A549 (cell line): Measurements from ENCODE around the gene MRPL34. TPM values are rescaled to one million over a fixed set of nuclear protein-coding genes. Genes with fewer than 3 reads are reported as not detected.
A peak's percentile ranks its signal among the peaks of the same experiment; 100 is the strongest.

Experiments used
- ATAC-seq, 2 experiments: fragments of 200-7000 bp in 1 of 2; fragments of >200 bp in 1 of 2; cut with Nextera tagmentation in 1 of 2; cut with Tn5 transposase in 1 of 2; 3 replicates each; pipeline versions ENCODE4 v1.8.0 to v1.9.1; 2018 to 2020; ENCODE audit warnings: mild to moderate bottlenecking in 1 of 2, moderate library complexity in 1 of 2
- CTCF ChIA-PET: fragments of 300-600 bp; sonication (Branson Sonifier 250); formaldehyde crosslinking; extraction: SDS; loops from one replicate; lab custom pipeline; 2021; ENCODE audit warnings: antibody characterized with exemption, inconsistent platforms; lab: Yijun Ruan, JAX
- POLR2A ChIA-PET: fragments of 350-600 bp; formaldehyde crosslinking; extraction: SDS; loops from one replicate; lab custom pipeline; 2021; ENCODE audit warnings: antibody characterized with exemption, inconsistent platforms; lab: Yijun Ruan, JAX
- DNase-seq, 2 experiments: peaks; one replicate each; pipeline versions ENCODE4 v3.0.0 to v3.0.0-alpha.2; 2011 to 2016; ENCODE audit warnings: low read depth in 1 of 2, low spot score in 1 of 2
- FAIRE-seq: peaks from 2 replicates; lab custom pipeline; 2011; peaks lifted over from hg19 to GRCh38; lab: Jason Lieb, UNC
- H3K27ac ChIP-seq, 2 experiments: fragments of >200 bp; sonication (Bioruptor Twin); formaldehyde crosslinking; 3 replicates each; pipeline ENCODE4 v1.5.1; 2016 to 2017
- H3K4me1 ChIP-seq: fragments of >200 bp; sonication (Bioruptor Twin); formaldehyde crosslinking; 3 replicates; pipeline ENCODE4 v1.6.1; 2016
- H3K4me2 ChIP-seq: fragments of >200 bp; sonication (Bioruptor Twin); formaldehyde crosslinking; 3 replicates; pipeline ENCODE4 v1.6.1; 2016
- H3K4me3 ChIP-seq: fragments of >200 bp; sonication (Bioruptor Twin); formaldehyde crosslinking; 3 replicates; pipeline ENCODE4 v1.5.1; 2016
- H3K9me3 ChIP-seq: fragments of >200 bp; sonication (Bioruptor Twin); formaldehyde crosslinking; 3 replicates; pipeline ENCODE4 v1.6.1; 2016
- CHD2 ChIP-seq: fragments of 150-350 bp; IDR thresholded peaks from 2 replicates; pipeline ENCODE4 v1.6.1; 2014; ENCODE audit warnings: low read length; ENCODE audit not compliant: partially characterized antibody
- CHD4 ChIP-seq: fragments of 200-600 bp; sonication (generic); IDR thresholded peaks from 2 replicates; pipeline ENCODE4 v1.6.1; 2016; ENCODE audit warnings: antibody characterized with exemption, mild to moderate bottlenecking, borderline replicate concordance
- EHMT2 ChIP-seq: fragments of 200-600 bp; sonication (generic); IDR thresholded peaks from 2 replicates; pipeline ENCODE4 v1.6.1; 2016; ENCODE audit warnings: antibody characterized with exemption, low read depth, mild to moderate bottlenecking, moderate library complexity
- ESRRA ChIP-seq: fragments of 150-350 bp; IDR thresholded peaks from 2 replicates; pipeline ENCODE4 v1.6.1; 2014; ENCODE audit warnings: mild to moderate bottlenecking, low read length, borderline replicate concordance
- FOSL2 ChIP-seq, 2 experiments: fragments of 450-650 bp in 1 of 2; fragments of >200 bp in 1 of 2; sonication (Bioruptor Twin) in 1 of 2; formaldehyde crosslinking; IDR thresholded peaks; 2 replicates each; pipeline versions ENCODE4 v1.5.0 to v1.6.1; 2016 to 2020; ENCODE audit warnings: mild to moderate bottlenecking in 1 of 2, moderate library complexity in 1 of 2
- HEYL ChIP-seq: fragments of 250-450 bp; sonication (Bioruptor Pico); IDR thresholded peaks from 2 replicates; pipeline ENCODE4 v1.8.0; 2021; ENCODE audit warnings: mild to moderate bottlenecking, moderate library complexity
- HOXA7 ChIP-seq: fragments of 250-450 bp; sonication (Bioruptor Pico); IDR thresholded peaks from 2 replicates; pipeline ENCODE4 v1.5.0; 2020; ENCODE audit warnings: mild to moderate bottlenecking, moderate library complexity
- JUN ChIP-seq, 2 experiments: fragments of >200 bp; sonication (Bioruptor Twin); formaldehyde crosslinking; IDR thresholded peaks; 2 replicates in 1 of 2; 3 replicates in 1 of 2; pipeline ENCODE4 v1.6.1; 2016 to 2017
- JUNB ChIP-seq: fragments of >200 bp; sonication (Bioruptor Twin); formaldehyde crosslinking; IDR thresholded peaks from 2 replicates; pipeline ENCODE4 v1.6.1; 2016
- KDM1A ChIP-seq: fragments of 200-600 bp; sonication (generic); IDR thresholded peaks from 2 replicates; pipeline ENCODE4 v1.6.1; 2016; ENCODE audit warnings: low read depth, mild to moderate bottlenecking
- KDM5A ChIP-seq: fragments of 200-600 bp; sonication (generic); IDR thresholded peaks from 2 replicates; pipeline ENCODE4 v1.6.1; 2016; ENCODE audit warnings: antibody characterized with exemption, mild to moderate bottlenecking
- MAFK ChIP-seq: fragments of 450-650 bp; IDR thresholded peaks from 2 replicates; pipeline ENCODE4 v1.6.1; 2014; ENCODE audit not compliant: partially characterized antibody
- MAX ChIP-seq: IDR thresholded peaks from 2 replicates; pipeline ENCODE4 v1.6.1; 2012
- MAZ ChIP-seq: fragments of 150-350 bp; IDR thresholded peaks from 2 replicates; pipeline ENCODE4 v1.6.1; 2014; ENCODE audit warnings: antibody characterized with exemption, low read depth, low read length, borderline replicate concordance
- NFE2L2 ChIP-seq: fragments of 150-350 bp; conservative IDR thresholded peaks from 2 replicates; pipeline ENCODE4 v1.6.1; 2014; ENCODE audit warnings: low read length
- PBX3 ChIP-seq: IDR thresholded peaks from 2 replicates; pipeline ENCODE4 v1.6.1; 2012
- RAD21 ChIP-seq, 2 experiments: fragments of >200 bp in 1 of 2; sonication (Bioruptor Twin) in 1 of 2; formaldehyde crosslinking in 1 of 2; IDR thresholded peaks in 1 of 2; conservative IDR thresholded peaks in 1 of 2; 2 replicates in 1 of 2; 3 replicates in 1 of 2; pipeline ENCODE4 v1.6.1; 2012 to 2018; ENCODE audit warnings: inconsistent platforms in 1 of 2
- RARB ChIP-seq: fragments of 250-450 bp; sonication (Bioruptor Pico); IDR thresholded peaks from 2 replicates; pipeline ENCODE4 v1.8.0; 2021; ENCODE audit warnings: mild to moderate bottlenecking, moderate library complexity
- RFX5 ChIP-seq: fragments of 450-650 bp; IDR thresholded peaks from 2 replicates; pipeline ENCODE4 v1.7.1; 2014; ENCODE audit warnings: antibody characterized with exemption, mild to moderate bottlenecking, moderate library complexity
- RNF2 ChIP-seq: fragments of 200-600 bp; sonication (generic); IDR thresholded peaks from 2 replicates; pipeline ENCODE4 v1.6.1; 2016; ENCODE audit warnings: low read depth, mild to moderate bottlenecking, antibody characterized with exemption, moderate library complexity, borderline replicate concordance
- SMC3 ChIP-seq: fragments of >200 bp; sonication (Bioruptor Twin); formaldehyde crosslinking; IDR thresholded peaks from 3 replicates; pipeline ENCODE4 v1.6.1; 2018; ENCODE audit warnings: inconsistent platforms
- TFCP2L1 ChIP-seq: fragments of 250-450 bp; sonication (Bioruptor Pico); IDR thresholded peaks from 2 replicates; pipeline ENCODE4 v1.5.0; 2021; ENCODE audit warnings: mild to moderate bottlenecking
- TP53 ChIP-seq: fragments of 250-450 bp; sonication (Bioruptor Pico); IDR thresholded peaks from 2 replicates; pipeline ENCODE4 v1.5.0; 2021; ENCODE audit warnings: mild to moderate bottlenecking, moderate library complexity
- WGBS: methylation state at CpG from one replicate; pipeline ENCODE4 v1.1.6; 2017; ENCODE audit errors: missing lambda C conversion rate; 5-methylcytosine and 5-hydroxymethylcytosine counted together
- polyA plus RNA-seq, 4 experiments: library from polyadenylated mRNA; depleted of rRNA in 3 of 4; stranded (reverse); fragments of >200 nt; fragmentation: RNase III in 1 of 4; extraction: RNeasy Plus Mini Kit Qiagen cat#74134 plus additional on column Dnase treatment in 1 of 4; gene quantifications; 2 replicates in 3 of 4; 3 replicates in 1 of 4; pipeline ENCODE4 v1.2.3, GENCODE V29; 2011 to 2017
- TF ChIP-seq, protein P1 (sequence below): fragments of >200 bp; sonication (Bioruptor Twin); formaldehyde crosslinking; IDR thresholded peaks from 2 replicates; pipeline ENCODE4 v1.6.1; 2016
- TF ChIP-seq, protein P2 (sequence below): IDR thresholded peaks from 2 replicates; pipeline ENCODE4 v1.6.1; 2012; ENCODE audit warnings: low read depth, borderline replicate concordance
- TF ChIP-seq, protein P3 (sequence below): fragments of >200 bp; sonication (Bioruptor Twin); formaldehyde crosslinking; IDR thresholded peaks from 3 replicates; pipeline ENCODE4 v1.5.1; 2016

The MRPL34 gene
- polyA plus RNA-seq, 2 of the 4 experiments (the other 2 are of a cell fraction) = 28.1 to 56.1 TPM

GRCh38 chr19:17341386-17341785 lies 35.7 kb downstream of the MRPL34 start:
- no peak for FAIRE-seq
- TF ChIP-seq NFE2L2 (no peak), MAZ (no peak), HEYL (CRISPR knock-in tag) (no peak), TFCP2L1 (CRISPR knock-in tag) (no peak), JUNB (no peak), TP53 (CRISPR knock-in tag) (no peak), KDM5A (no peak)
- TF ChIP-seq, protein P1, sequence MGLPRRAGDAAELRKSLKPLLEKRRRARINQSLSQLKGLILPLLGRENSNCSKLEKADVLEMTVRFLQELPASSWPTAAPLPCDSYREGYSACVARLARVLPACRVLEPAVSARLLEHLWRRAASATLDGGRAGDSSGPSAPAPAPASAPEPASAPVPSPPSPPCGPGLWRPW = no peak
- TF ChIP-seq, protein P2, sequence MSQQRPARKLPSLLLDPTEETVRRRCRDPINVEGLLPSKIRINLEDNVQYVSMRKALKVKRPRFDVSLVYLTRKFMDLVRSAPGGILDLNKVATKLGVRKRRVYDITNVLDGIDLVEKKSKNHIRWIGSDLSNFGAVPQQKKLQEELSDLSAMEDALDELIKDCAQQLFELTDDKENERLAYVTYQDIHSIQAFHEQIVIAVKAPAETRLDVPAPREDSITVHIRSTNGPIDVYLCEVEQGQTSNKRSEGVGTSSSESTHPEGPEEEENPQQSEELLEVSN = no peak
- TF ChIP-seq, all 56 proteins: peak for 0
- Histone ChIP-seq H3K9me3 (no peaks in the 10 kb centered on the region), H3K4me1 (peaks cover 15% of the 10 kb centered on the region; the same call in 2 of the 3 replicates), H3K4me3 (no peak overlapping the region), H3K27ac (no peak overlapping the region), H3K4me2 (no peak overlapping the region)
- CTCF ChIA-PET = interaction anchor here (10.8 kb wide), 1 partner anchor 46 kb away, joined by 111 read pairs; no protein-coding TSS in a partner anchor
- DNase-seq = no peak
- POLR2A ChIA-PET = no interaction called here
- ATAC-seq = no peak
- WGBS = 93% methylated on average over 8 of the region's 15 CpGs

DNA sequence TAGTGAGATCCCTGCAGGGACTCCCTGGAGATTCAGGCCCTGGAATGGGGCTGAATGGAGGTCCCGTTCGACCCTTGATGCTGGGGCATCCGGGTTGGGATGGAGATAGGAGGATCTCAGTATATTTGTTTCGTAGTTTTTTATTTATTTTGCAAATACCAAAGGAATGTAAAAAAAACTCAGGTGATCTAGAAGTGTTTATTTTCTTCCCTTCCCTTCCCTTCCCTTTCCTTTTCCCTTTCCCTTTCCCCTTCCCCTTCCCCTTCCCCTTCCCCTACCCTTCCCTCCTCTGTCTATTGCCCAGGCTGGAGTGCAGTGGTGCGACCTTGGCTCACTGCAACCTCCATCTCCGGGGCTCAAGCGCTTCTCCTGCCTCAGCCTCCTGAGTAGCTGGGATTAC lies 36.2 kb downstream of the MRPL34 start:
- ChIA-PET CTCF (interaction anchor here (1.2 to 10.8 kb wide), 2 partner anchors 9 to 46 kb away, joined by 4 to 111 read pairs; no protein-coding TSS in a partner anchor), POLR2A (no interaction called here)
- Histone ChIP-seq H3K4me2 (no peak overlapping the region), H3K27ac (no peak overlapping the region), H3K4me3 (no peak overlapping the region), H3K4me1 (peaks cover 15% of the 10 kb centered on the region; the same call in 2 of the 3 replicates)
- ATAC-seq = no peak
- WGBS = 84% methylated on average over 7 of the region's 7 CpGs
- no peak for FAIRE-seq
- DNase-seq = no peak
- no peak for TF ChIP-seq RNF2
- no peak for TF ChIP-seq JUN (IDR thresholded peaks at IDR 0.05)
- TF ChIP-seq RAD21 (conservative IDR thresholded peaks at IDR 0.05 in 1 of 2, IDR thresholded peaks at IDR 0.05 in 1 of 2) = no peak
- no peak for TF ChIP-seq KDM1A
- TF ChIP-seq CHD2 = no peak
- TF ChIP-seq, all 56 proteins: peak for 0
- no peaks in the 10 kb centered on the region for H3K9me3 ChIP-seq

DNA sequence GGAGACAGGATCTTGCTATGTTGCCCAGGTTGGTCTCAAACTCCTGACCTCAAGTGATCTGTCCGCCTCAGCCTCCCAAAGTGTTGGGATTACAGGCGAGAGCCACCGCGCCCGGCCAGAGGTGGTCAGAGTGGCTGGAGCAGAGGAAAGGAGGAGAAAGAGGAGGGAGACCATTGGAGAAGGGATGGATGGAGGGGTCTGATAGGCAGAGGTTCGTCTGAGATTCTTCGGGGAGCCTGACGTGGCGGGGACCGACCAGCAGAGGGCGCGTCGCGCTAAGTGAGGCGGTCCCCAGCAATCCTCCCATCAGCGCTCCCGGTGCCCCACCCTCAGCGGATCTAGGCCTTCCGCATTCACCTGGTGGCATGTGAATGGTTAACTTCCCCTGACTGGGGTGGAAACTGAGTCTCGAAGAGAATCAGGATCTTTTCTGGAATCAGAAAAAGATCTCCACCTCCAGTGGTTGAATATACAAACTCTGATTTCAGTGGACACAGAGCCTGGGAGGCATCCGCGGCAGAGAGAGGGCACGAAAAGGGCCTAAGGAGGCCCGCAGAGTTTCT lies 40.5 kb downstream of the MRPL34 start:
- no peak overlapping the region for H3K4me2 ChIP-seq
- H3K27ac ChIP-seq = peak overlapping the region in 1 of 2 experiments; percentile 54; a peak in 3 of 6 replicates
- TF ChIP-seq TFCP2L1 (CRISPR knock-in tag) (no peak), ESRRA (no peak), FOSL2 (IDR thresholded peaks at IDR 0.05) (no peak), FOSL2 (CRISPR knock-in tag; IDR thresholded peaks at IDR 0.05) (no peak), RFX5 (no peak), PBX3 (no peak), MAFK (no peak), MAX (no peak), CHD4 (no peak), EHMT2 (no peak), MAZ (no peak), HOXA7 (no peak), RAD21 (conservative IDR thresholded peaks at IDR 0.05 in 1 of 2, IDR thresholded peaks at IDR 0.05 in 1 of 2) (peak; percentile 70 to 78), RARB (CRISPR knock-in tag) (no peak), SMC3 (peak; percentile 90)
- TF ChIP-seq, protein P2 = no peak
- TF ChIP-seq, protein P1 = no peak
- TF ChIP-seq, protein P3, sequence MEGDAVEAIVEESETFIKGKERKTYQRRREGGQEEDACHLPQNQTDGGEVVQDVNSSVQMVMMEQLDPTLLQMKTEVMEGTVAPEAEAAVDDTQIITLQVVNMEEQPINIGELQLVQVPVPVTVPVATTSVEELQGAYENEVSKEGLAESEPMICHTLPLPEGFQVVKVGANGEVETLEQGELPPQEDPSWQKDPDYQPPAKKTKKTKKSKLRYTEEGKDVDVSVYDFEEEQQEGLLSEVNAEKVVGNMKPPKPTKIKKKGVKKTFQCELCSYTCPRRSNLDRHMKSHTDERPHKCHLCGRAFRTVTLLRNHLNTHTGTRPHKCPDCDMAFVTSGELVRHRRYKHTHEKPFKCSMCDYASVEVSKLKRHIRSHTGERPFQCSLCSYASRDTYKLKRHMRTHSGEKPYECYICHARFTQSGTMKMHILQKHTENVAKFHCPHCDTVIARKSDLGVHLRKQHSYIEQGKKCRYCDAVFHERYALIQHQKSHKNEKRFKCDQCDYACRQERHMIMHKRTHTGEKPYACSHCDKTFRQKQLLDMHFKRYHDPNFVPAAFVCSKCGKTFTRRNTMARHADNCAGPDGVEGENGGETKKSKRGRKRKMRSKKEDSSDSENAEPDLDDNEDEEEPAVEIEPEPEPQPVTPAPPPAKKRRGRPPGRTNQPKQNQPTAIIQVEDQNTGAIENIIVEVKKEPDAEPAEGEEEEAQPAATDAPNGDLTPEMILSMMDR = peak; percentile 82
- TF ChIP-seq, all 56 proteins: peak for 3
- Histone ChIP-seq H3K4me3 (no peak overlapping the region), H3K4me1 (peaks cover 7% of the 10 kb centered on the region), H3K9me3 (no peaks in the 10 kb centered on the region)
- DNase-seq (peak; percentile 58 to 67), FAIRE-seq (no peak), ATAC-seq (peak; percentile 84 to 95)
- ChIA-PET POLR2A (no interaction called here), CTCF (interaction anchor here (0.7 to 10.8 kb wide), 8 partner anchors 8 to 470 kb away, joined by 3 to 111 read pairs (median 3); partner anchors contain the start of gene MRPL34)
- 20% methylated on average over 16 of the region's 24 CpGs for WGBS
